HG03342 (cell line): ENCODE data around the gene XRCC1.

ENCODE experiments used
- ATAC-seq: cut with Tn5 transposase; IDR thresholded peaks from one replicate; pipeline ENCODE4 v1.9.1; 2021; ENCODE audit warnings: mild to moderate bottlenecking, moderate library complexity; ENCODE audit not compliant: unreplicated experiment

Gene XRCC1, protein sequence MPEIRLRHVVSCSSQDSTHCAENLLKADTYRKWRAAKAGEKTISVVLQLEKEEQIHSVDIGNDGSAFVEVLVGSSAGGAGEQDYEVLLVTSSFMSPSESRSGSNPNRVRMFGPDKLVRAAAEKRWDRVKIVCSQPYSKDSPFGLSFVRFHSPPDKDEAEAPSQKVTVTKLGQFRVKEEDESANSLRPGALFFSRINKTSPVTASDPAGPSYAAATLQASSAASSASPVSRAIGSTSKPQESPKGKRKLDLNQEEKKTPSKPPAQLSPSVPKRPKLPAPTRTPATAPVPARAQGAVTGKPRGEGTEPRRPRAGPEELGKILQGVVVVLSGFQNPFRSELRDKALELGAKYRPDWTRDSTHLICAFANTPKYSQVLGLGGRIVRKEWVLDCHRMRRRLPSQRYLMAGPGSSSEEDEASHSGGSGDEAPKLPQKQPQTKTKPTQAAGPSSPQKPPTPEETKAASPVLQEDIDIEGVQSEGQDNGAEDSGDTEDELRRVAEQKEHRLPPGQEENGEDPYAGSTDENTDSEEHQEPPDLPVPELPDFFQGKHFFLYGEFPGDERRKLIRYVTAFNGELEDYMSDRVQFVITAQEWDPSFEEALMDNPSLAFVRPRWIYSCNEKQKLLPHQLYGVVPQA

DNA sequence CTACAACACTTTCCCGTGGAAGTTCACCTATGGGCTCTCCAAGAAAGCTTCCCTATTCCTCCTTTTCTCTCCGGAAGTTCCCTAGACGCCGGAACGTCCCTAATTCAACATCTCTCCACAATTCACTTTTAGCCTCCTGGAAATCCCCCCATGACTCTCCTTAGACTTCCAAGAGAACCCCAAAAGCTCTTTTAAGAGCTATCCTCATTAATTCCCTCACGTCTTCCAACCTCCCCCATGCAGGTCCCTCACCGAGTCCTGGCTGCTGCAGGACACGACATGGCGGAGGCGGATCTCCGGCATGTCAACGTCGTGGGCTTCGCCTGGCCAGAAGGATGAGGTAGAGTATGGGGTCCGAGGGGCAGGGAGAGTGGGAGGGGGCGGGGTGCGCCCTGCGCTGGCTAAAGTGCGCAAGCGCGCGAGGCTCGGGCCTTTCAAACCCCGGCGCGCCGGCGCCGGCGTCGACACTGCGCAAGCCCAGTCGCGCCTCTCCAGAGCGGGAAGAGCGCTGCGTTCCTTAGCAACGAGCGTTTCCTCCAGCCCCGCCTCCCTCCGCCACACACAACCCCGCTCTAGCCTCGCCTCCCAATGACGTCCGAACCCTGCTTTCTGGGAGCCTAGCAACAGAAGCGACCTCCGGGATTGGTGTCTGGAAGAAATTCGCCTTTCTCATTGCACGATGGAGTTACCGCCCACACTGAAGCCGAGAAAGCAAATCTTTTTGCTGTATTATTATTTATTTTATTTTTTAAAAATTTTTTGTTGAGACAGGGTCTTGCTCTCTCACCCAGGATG is at the start of gene XRCC1, which contains the start of gene PINLYP:
XRCC1 (minus strand) TSS at position 372 of the 795 bp plus-strand sequence; CDS start at position 303, 69 bp downstream.
PINLYP (plus strand) TSS at position 646 of the 795 bp plus-strand sequence. CDS start 1,391 bp downstream, outside the sequence.
- ATAC-seq = peak; percentile 95

DNA sequence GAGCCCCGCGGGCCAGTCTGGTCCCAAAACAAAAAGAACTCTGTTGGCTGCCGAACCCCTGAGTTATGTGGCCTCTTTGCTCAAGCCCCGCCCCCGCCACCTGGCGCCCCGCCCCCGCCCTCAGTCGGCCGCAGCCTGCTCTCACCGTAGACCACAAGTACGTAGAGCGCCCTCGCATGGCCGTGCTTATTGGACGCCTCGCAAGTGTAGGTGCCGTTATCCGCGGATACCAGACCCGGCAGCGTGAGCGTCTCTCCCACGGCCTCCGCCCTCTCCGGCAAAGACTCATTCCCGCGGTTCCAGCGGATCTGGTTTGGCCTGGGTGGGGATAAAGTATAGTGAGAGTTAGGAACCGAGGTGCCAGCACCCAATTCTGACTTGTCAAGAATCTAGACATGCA is 49.6 kb upstream of the XRCC1 start:
- ATAC-seq = no peak

DNA sequence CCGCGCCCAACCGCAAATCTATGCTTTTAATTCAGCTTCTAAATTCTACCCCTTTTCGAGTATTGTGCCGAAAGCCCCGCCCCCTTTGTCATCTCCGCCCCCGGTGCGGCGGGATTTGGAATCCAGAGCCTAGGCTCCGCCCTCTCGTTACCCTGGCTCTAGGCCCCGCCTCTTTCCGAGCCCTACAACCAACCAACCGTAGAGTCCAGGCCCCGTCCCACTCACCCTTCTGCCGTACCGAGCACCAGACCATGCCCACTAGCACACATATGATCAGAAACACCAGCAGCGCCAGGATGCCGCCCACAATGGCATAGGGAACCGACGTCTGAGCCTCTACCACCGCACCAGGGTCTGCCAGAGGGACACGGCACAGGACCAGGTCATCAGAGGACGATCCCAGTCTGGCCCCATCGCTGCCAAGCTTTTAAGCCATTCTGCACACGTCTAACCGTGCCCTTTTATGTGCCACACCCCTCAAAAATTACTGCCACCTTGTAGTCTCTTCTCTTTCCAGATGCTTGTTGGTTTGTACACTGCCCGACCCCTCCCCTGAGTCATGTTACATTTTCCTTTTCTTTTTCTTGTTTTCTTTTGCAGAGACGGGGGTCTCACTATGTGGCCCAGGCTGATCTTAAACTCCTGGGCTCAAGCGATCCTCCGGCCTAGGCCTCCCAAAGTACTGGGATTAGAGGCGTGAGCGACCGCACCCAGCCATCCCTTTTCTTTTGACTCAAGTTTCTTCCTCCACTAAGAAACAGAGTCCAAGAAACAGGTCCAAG is 48.8 kb upstream of the XRCC1 start:
- no peak for ATAC-seq

DNA sequence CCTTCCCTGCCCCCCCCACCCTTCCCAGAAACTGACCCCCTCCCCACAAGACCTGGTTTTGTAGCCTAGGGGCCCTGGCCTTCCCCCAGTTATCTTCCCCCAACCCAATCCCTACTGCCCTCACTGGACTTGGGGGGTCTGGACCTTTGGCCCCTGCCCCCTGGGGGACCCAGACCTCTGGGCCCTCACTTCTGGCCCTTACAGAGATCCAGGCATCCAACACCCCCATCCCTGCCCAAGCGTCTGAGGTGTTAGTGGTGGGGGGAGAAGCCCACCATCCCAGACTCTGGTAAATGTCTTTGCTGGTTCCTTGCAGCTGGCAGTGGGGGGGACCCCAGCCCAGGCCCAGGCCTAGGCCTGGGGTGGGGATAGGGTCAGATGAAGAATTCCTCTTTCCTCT is 47.6 kb upstream of the XRCC1 start:
- no peak for ATAC-seq

DNA sequence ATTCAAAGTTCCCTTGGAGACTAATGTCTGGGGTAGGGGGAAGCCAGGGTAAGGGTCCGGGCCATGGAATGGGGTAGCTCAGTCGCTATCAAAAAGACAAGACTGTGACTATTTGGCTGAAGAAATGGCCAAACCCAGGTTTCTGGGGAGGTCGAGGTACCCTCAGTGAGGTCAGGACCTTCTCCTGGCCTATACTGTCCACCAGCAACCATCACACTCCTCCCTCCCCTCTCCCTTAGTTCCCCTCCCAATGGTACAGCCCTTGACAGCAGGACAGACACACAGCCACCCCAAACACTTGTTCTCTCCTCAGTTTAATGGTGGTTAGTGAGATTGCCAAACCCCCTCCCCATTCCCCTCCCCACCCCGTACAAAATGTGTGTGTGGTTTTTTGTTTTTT is 46.7 kb upstream of the XRCC1 start:
- no peak for ATAC-seq

DNA sequence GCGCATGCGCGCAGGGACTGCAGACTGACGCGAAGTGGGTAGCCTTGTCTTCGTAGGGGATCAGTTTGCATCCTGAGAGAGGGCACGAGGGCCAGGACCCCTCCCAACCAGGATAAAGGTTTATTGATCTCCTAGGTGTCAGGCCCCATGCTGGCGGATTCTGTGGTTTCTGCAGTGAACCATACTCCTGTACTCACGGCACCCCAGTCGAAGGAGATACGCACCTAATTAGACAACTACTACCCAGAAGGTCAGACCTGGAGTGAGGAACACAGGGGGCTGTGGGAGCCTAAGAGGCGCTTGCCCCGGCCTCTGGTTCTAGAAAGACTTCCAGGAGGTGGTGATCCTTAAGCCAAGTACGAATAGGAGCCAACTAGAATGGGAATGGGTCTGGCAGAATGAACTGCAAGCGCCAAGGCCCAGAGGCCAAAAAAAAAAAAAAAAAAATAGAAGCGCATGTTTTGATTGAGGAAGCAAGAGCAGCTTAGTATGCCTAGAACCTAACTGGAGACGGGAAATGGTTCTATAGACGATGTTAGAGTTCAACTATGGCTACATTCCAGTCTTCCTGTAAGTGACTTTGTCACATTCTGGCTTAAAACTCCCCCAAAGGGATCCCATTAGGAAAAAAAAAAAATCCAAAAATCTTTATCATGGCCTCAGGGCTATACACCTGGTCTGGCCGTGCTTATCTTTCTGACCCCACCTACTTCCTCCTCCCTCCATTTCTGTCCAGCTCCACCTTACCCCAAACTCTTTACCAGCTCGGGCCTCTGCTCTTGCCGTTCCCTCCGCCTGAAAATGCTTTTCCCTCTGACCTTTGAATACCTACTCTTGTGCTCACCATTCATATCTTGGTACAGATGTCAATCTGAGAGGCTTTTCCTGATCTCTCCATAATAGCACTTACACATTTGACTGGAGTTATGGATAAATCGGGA is 45.0 kb upstream of the XRCC1 start:
- ATAC-seq = no peak

DNA sequence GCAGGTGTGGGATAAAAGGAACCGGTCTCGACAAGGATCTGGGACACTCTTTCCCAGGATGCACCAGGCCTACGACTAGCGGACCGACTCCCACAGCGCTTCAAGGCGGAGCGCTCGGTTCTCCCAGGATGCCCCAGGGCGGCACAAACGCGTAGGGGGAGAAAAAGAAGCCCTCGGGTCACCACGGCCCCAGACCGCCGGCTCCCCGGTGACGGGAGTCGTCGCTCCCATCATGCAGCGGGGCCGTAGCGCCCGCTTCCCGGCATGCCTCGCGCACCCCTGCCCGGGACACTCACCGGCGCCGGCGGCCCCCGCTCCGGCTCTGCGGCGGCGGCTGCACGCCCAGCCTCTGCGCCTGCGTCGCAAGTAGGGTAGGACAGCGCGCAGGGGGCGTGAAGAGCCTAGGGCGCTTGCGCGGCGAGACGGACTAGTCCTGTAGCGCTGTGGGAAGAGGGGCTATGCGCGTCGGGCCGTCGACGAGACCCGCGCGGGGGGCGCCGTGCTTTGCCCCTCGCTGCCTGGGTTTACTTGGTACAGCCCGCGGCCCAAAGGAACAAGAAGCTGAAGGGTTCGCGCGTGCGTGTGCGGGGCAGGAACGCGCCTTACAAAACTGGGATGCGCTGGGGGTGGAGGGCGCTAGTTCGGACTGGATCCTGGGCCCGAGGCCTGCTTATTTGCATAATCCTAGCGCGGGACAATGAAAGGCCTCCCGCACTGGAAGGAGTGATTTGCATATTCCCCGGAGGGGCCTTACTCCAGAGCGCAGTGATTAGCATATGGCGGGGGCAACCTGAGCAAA is 44.1 kb upstream of the XRCC1 start, which contains the start of gene ZNF428:
ZNF428 (minus strand) TSS at position 368 of the 799 bp plus-strand sequence. CDS start 5,325 bp downstream, outside the sequence.
- ATAC-seq = peak; percentile 75

DNA sequence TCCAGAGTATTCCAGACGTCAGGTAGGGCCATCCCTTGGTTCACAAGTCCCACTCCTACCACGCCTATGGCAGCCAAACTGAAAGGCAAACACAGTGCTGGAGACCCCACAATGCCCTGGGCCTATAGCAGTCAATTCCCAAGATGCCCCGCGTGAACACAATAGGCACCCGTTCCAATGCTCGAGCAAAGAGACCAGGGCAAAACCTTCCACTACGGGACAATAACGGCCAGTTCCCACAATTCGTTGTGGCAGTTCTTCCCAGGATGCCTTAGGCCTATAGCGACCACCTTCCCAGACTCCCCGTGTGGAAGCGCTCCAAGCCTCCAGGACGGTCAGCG is 43.6 kb upstream of the XRCC1 start:
- ATAC-seq = no peak

DNA sequence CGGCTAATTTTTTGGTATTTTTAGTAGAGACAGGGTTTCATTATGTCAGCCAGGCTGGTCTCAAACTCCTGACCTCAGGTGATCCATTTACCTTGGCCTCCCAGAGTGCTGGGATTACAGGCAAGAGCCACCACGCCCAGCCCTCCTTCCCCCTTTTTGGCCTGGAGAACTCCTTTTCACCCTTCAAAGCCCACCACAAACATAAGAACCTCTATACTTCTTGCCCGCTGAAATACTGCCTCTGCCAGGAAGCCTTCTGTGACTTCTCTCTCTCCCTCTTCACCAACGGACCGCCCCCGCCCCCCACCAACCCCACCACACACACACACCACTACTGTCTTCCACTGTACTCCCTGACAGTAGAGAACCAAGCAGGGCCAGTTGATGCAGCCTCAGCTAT is 41.6 kb upstream of the XRCC1 start:
- ATAC-seq = no peak

DNA sequence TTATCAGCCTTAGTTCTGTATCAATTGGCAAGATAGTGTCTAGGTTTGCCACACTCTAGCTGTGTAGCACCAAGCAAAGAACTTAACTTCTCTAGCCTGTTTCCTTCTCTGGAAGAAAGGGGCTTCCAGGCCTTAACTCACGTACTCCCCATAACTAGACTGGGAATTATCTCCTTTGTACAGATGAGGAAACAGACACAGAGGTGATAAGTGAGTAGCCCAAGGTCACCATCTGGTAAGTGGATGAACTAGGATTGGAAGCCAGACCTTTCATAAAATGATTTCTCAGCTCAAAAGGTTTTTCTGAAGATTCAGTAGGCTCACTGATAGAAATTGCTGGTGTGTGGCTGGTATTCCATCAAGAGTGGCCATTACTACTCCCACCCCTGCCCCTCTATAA is 41.0 kb upstream of the XRCC1 start:
- ATAC-seq = no peak

DNA sequence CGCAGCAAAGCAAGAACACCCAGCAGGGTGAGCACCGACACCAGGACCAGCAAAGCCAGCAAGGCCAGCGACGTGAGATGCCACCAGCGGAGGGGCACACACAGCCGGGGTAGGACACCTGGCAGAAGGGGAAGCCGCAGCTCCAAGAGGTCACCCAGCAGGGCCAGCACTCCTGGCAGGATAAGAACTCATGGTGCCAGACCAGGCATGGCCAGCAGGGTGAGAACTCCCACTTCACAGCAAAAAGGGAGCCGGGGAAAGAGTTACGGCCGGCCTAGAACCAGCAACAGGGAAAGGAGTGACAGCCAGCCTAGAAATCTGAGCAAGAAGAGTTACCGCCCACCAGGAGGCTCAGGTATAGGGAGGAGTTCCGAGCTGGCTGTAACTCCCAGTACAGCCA is 37.0 kb upstream of the XRCC1 start:
- ATAC-seq = no peak

DNA sequence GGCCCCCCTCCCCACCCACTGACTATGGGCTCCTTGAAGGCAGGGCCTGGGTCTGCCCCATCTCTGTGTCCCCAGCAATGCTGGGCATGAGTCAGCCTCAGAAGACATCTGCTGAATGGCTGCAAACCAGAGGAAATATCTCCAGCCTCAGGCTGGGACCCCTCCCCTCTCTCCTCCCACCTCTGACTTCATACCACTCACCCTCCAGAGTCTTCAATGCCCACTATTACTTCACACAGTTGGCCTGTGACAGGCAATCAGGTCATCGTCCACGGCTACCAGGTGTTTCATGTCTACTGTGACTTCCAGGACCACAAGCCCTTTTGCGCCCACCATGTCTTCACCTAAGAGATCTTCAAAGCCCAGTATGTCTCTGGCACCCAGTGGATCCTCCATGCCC is 36.5 kb upstream of the XRCC1 start, which contains the start of gene SRRM5:
SRRM5 (plus strand) TSS at position 301 of the 400 bp plus-strand sequence; CDS start at position 335, 34 bp downstream.
- no peak for ATAC-seq

DNA sequence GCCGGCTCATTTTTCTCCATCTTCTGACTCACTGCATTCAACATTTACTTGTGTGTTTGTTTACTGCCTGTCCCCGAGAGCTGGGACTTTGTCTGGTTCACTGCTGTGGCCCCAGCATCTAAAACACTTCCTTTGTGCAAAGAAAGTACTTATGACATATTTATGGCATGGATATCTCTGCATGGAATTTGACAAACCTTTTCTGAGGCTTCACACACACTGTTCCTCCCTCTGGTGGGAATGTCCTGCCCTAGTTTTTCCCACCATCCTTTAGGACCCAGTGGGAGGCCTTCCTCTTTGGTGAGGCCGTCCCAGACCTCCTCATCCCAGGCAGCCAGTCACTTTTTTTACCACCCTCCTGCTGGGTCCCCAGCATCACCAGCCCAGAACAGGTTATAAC is 35.2 kb upstream of the XRCC1 start:
- no peak for ATAC-seq

DNA sequence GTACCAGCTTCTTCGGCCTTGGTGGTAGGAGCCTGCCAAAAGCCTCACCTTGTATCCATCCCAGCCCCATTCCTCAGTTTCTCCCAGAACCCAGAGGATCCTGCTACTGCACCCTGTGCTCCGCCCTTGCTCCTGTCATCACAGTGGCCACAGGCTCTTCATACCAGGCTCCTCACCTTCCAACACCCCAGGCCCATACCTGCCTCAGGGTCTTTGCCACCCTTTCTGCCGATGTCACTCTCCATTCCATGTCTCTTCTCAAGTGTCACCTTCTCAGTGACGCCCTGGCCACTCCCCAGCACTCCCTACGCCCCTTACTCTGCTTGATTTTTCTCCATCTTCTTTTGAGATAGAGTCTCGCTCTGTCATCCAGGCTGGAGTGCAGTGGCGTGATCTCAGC is 34.5 kb upstream of the XRCC1 start:
- ATAC-seq = no peak

DNA sequence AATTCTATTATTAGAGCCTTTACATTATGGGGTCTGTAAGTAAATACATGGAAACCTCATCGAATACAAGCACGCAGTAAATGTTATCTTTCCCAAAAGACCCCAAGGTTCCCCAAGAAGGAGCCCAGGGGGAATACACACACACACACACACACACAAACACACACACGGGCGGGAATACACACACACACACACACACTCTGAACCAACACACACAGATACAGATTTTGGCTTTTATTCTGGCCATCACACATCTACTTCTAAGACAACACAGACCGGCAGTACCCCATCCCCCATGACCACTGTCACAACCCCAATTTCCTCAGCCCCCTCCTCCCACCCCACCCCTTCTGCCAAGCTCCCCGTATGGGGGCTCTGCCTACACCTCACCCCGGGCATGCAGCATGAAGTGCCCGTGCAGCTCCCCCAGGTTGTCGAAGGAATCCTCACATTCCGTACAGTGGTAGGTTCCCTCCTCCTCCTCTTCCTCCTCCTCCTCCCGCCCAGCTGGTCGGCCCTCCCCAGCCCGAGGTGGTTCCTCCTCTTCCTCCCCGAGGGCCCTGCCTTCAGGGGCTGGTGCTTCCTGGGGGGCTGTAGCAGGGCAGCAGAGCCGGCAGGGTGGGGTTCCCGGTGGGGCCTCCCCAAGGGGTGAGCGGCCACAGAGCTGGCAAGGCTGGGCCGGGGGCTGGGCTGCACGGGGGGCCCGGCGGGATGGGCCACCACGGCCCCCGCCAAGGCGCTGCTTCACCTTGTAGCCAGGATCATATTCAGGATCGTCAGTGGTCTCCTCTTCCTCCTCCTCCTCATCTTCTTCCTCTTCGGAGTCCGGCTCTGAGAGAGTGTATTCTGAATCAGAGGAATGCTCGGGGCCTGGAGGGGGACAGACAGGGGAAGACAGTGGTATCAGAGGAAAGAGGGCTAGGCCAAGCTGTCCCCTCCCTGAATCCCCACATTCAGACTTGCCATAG is 32.2 kb upstream of the XRCC1 start:
- no peak for ATAC-seq

DNA sequence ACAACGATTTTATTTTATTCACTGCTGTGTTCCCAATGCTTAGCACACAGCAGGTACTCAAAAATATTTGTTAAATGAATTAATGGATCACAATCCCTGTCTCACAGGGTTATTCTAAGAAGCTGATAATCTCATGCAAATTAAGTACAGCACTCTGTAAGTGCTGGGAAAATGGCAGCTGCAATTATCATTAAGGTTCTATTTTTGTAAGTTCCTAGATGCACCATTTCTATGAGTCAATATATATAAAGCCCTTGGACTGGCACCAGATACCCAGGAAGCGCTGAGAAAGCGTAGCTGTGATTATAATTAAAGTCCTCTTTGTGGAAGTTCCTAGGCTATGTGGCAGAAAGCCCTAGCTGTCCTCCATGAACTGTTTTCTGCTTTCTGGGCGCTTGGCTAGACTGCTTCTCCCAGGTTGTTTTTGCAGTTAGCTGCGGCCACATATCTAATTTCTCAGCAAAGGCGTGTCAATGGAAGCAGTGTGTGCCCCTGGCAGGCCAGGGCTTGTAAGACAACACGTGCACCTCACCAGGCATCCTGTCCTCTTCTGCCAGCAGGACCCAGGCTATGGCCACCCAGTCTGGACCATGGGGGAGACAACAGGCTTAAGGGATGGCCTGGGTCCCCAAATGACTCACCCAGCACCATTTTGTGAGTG is 31.4 kb upstream of the XRCC1 start:
- ATAC-seq = no peak
